ENCODE measurements around the gene PSMA3.

Gene PSMA3

GRCh38 chr14:58199726-58200479 lies 44.7 kb upstream of the PSMA3 start, which contains the start of gene ACTR10:
Gene ACTR10, plus strand, starts transcription at chr14:58200149. Its CDS starts 69 bp downstream, at chr14:58200218.
- H4K20me1 ChIP-seq (ENCODE audit: insufficient read depth, low read length, poor library complexity, severe bottlenecking), result peaks cover 7% of the 10 kb centered on the region
- no peaks in the 10 kb centered on the region for H3F3A ChIP-seq (ENCODE audit: low read depth)
- H3K4me1 ChIP-seq (ENCODE audit: insufficient read depth, low read length, poor library complexity, severe bottlenecking), result peaks cover 25% of the 10 kb centered on the region
- H3K9me3 ChIP-seq (ENCODE audit: insufficient read depth, low read depth, low read length), result no peaks in the 10 kb centered on the region
- H3K4me2 ChIP-seq (ENCODE audit: low read depth, low read length, poor library complexity, severe bottlenecking), result peak within 1 kb of the TSS; percentile 84
- peak within 1 kb of the TSS; percentile 96 for H3K4me3 ChIP-seq (ENCODE audit: low read length, poor library complexity, severe bottlenecking)
- no peaks in the 10 kb centered on the region for H3K9me2 ChIP-seq (replicated peaks; ENCODE audit: low read depth, low read length)
- peaks cover 24% of the 10 kb centered on the region for H3K79me2 ChIP-seq (ENCODE audit: insufficient read depth, low read length)
- peak within 1 kb of the TSS; percentile 96 for H2AFZ ChIP-seq (ENCODE audit: low read length)
- TF ChIP-seq CTCF (conservative IDR thresholded peaks at IDR 0.05; ENCODE audit: low read length) (no peak), EZH2phosphoT487 (IDR thresholded peaks at IDR 0.05; ENCODE audit: borderline replicate concordance) (no peak)
- peak within 1 kb of the TSS; percentile 86 for H3K9ac ChIP-seq (ENCODE audit: low read depth, low read length, poor library complexity, severe bottlenecking)
- H3K36me3 ChIP-seq (ENCODE audit: insufficient read depth, low read length), result no peaks in the 10 kb centered on the region
- H3K27me3 ChIP-seq (ENCODE audit: insufficient read depth, low read length, poor library complexity, severe bottlenecking), result no peaks in the 10 kb centered on the region

- Histone ChIP-seq H4K20me1 (ENCODE audit: insufficient read depth, low read length, poor library complexity, severe bottlenecking) (peaks cover 7% of the 10 kb centered on the region), H3K36me3 (ENCODE audit: insufficient read depth, low read length) (no peaks in the 10 kb centered on the region), H3K9ac (ENCODE audit: low read depth, low read length, poor library complexity, severe bottlenecking) (peak overlapping the region; percentile 86), H3K4me2 (ENCODE audit: low read depth, low read length, poor library complexity, severe bottlenecking) (peak overlapping the region; percentile 84), H3K4me3 (ENCODE audit: low read length, poor library complexity, severe bottlenecking) (peak overlapping the region; percentile 96), H3K9me3 (ENCODE audit: insufficient read depth, low read depth, low read length) (no peaks in the 10 kb centered on the region), H3K27me3 (ENCODE audit: insufficient read depth, low read length, poor library complexity, severe bottlenecking) (no peaks in the 10 kb centered on the region), H3K4me1 (ENCODE audit: insufficient read depth, low read length, poor library complexity, severe bottlenecking) (peaks cover 25% of the 10 kb centered on the region), H3F3A (ENCODE audit: low read depth) (no peaks in the 10 kb centered on the region), H3K9me2 (replicated peaks; ENCODE audit: low read depth, low read length) (no peaks in the 10 kb centered on the region), H3K79me2 (ENCODE audit: insufficient read depth, low read length) (peaks cover 24% of the 10 kb centered on the region), H2AFZ (ENCODE audit: low read length) (peak overlapping the region; percentile 81)
- TF ChIP-seq CTCF (conservative IDR thresholded peaks at IDR 0.05; ENCODE audit: low read length) (no peak), EZH2phosphoT487 (IDR thresholded peaks at IDR 0.05; ENCODE audit: borderline replicate concordance) (no peak)
Measured at GRCh38 chr14:58200480-58200841, 44.2 kb upstream of the PSMA3 start.

GRCh38 chr14:58200846-58201245 lies 43.8 kb upstream of the PSMA3 start:
- Histone ChIP-seq H3F3A (ENCODE audit: low read depth) (no peaks in the 10 kb centered on the region), H3K4me3 (ENCODE audit: low read length, poor library complexity, severe bottlenecking) (peak overlapping the region; percentile 96), H4K20me1 (ENCODE audit: insufficient read depth, low read length, poor library complexity, severe bottlenecking) (peaks cover 7% of the 10 kb centered on the region), H3K36me3 (ENCODE audit: insufficient read depth, low read length) (no peaks in the 10 kb centered on the region), H3K9me2 (replicated peaks; ENCODE audit: low read depth, low read length) (no peaks in the 10 kb centered on the region), H3K4me1 (ENCODE audit: insufficient read depth, low read length, poor library complexity, severe bottlenecking) (peaks cover 25% of the 10 kb centered on the region), H3K9me3 (ENCODE audit: insufficient read depth, low read depth, low read length) (no peaks in the 10 kb centered on the region), H2AFZ (ENCODE audit: low read length) (peak overlapping the region; percentile 81), H3K4me2 (ENCODE audit: low read depth, low read length, poor library complexity, severe bottlenecking) (peak overlapping the region; percentile 84), H3K79me2 (ENCODE audit: insufficient read depth, low read length) (peaks cover 24% of the 10 kb centered on the region), H3K9ac (ENCODE audit: low read depth, low read length, poor library complexity, severe bottlenecking) (peak overlapping the region; percentile 86), H3K27me3 (ENCODE audit: insufficient read depth, low read length, poor library complexity, severe bottlenecking) (no peaks in the 10 kb centered on the region)
- TF ChIP-seq CTCF (conservative IDR thresholded peaks at IDR 0.05; ENCODE audit: low read length) (no peak), EZH2phosphoT487 (IDR thresholded peaks at IDR 0.05; ENCODE audit: borderline replicate concordance) (no peak)

All from Loucy (cell line).